ENCODE results near the gene CSTF2T. TPM values are rescaled to one million over a fixed set of nuclear protein-coding genes. Genes with fewer than 3 reads are reported as not detected.

The CSTF2T gene, protein sequence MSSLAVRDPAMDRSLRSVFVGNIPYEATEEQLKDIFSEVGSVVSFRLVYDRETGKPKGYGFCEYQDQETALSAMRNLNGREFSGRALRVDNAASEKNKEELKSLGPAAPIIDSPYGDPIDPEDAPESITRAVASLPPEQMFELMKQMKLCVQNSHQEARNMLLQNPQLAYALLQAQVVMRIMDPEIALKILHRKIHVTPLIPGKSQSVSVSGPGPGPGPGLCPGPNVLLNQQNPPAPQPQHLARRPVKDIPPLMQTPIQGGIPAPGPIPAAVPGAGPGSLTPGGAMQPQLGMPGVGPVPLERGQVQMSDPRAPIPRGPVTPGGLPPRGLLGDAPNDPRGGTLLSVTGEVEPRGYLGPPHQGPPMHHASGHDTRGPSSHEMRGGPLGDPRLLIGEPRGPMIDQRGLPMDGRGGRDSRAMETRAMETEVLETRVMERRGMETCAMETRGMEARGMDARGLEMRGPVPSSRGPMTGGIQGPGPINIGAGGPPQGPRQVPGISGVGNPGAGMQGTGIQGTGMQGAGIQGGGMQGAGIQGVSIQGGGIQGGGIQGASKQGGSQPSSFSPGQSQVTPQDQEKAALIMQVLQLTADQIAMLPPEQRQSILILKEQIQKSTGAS
- 23.3 to 23.9 TPM (median 23.8 TPM) in 3 replicates for total RNA-seq

DNA sequence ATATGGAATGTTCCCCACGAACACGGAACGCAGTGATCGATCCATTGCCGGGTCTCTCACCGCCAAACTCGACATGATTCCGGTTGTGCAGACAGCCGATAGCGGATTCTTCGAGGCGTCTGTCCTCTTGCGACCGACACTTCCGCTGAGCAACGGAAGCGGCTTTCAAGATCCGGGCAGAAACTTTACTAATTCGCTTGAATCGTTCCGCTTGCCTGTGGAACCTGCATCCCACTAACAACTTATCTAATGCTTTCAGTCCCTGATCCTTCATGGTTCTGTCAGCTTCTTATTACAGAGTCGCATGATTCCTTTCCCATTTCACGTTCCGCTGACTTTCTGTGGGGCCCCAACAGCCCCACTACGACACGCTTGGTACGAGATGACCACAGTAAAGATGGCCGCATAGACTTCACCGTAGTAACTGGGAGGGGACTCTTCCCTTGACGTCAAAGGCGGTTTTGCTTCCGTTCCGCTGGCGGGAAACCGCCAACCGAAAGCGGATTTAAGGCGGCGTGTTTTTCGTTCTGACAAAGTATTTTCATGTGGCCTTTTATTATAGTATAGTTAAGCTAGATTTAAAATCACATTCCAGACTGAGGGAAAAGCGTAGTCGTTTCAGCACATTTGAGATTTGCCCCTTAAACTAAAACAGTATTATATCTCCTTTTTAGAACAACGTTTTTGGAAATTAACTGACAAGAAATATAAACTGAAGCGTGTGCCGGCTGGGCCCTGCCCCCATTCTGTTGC, at the start of gene CSTF2T:
CSTF2T (minus strand) TSS at position 121 of the 753 bp plus-strand sequence; CDS start at position 75, 46 bp downstream.
- H3K4me1 Mint-ChIP-seq, result peaks cover 47% of the 10 kb centered on the region
- no peak for TF ChIP-seq CTCF (IDR thresholded peaks at IDR 0.05; ENCODE audit: unreplicated experiment)
- H3K36me3 Mint-ChIP-seq, result peaks cover 11% of the 10 kb centered on the region
- no peaks in the 10 kb centered on the region for H3K9me3 Mint-ChIP-seq
- no peaks in the 10 kb centered on the region for H3K27me3 Mint-ChIP-seq (ENCODE audit: low read depth)
- peak within 1 kb of the TSS; percentile 100 for H3K27ac Mint-ChIP-seq
- peak; percentile 71 to 84 for DNase-seq (ENCODE audit: low spot score in 2 of 2, unreplicated experiment in 2 of 2)
- H3K4me3 Mint-ChIP-seq, result peak within 1 kb of the TSS; percentile 98

DNA sequence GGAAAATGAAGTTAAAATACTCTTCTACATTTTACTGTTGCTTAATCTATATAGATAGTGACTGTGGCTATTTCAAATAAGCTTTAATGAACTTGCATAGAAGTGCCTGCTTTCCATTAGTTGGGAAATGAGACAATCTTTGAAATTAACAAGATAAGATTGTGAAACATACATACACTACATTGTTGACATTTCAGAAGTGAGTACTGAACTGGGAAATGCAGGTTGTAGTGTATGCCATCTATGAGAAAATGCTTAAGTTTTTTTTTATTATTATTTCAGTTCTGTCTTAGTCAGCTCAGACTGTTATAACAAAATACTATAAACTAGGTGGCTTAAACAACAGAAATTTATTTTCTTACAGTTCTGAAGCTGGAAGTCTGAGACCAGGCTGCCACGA, 49.6 kb upstream of the CSTF2T start:
- no peak overlapping the region for H3K4me3 Mint-ChIP-seq
- H3K36me3 Mint-ChIP-seq, result no peaks in the 10 kb centered on the region
- peak overlapping the region; percentile 62 for H3K27ac Mint-ChIP-seq
- no peak for DNase-seq (ENCODE audit: low spot score in 2 of 2, unreplicated experiment in 2 of 2)
- H3K9me3 Mint-ChIP-seq, result no peaks in the 10 kb centered on the region
- H3K27me3 Mint-ChIP-seq (ENCODE audit: low read depth), result no peaks in the 10 kb centered on the region
- H3K4me1 Mint-ChIP-seq, result peaks cover 54% of the 10 kb centered on the region
- TF ChIP-seq CTCF (IDR thresholded peaks at IDR 0.05; ENCODE audit: unreplicated experiment), result no peak

DNA sequence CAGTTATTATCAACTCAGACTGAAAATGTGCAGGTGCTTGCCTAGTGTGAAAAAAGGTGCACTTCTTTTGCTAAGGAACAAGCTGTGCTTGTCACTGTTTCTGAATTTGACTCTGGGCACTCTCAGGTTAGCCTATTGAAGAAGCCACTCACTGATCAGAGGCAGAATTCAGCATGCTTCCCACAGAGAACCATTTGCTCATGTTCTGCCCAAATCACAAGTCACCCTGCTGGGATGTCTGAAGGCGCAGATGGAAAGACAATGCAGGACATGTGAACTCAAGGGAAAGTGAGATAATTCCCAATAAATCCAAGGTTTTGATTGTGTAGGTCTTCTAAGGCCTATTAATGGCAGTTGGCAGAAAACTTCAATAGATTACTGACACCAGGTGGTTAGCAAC, 47.8 kb upstream of the CSTF2T start:
- Mint-ChIP-seq H3K36me3 (no peaks in the 10 kb centered on the region), H3K9me3 (no peaks in the 10 kb centered on the region), H3K27me3 (ENCODE audit: low read depth) (no peaks in the 10 kb centered on the region), H3K4me3 (no peak overlapping the region), H3K27ac (peak overlapping the region; percentile 15), H3K4me1 (peaks cover 53% of the 10 kb centered on the region)
- DNase-seq (ENCODE audit: low spot score in 2 of 2, unreplicated experiment in 2 of 2), result no peak
- TF ChIP-seq CTCF (IDR thresholded peaks at IDR 0.05; ENCODE audit: unreplicated experiment), result no peak

- no peak for DNase-seq (ENCODE audit: low spot score in 2 of 2, unreplicated experiment in 2 of 2)
- no peak for TF ChIP-seq CTCF (IDR thresholded peaks at IDR 0.05; ENCODE audit: unreplicated experiment)
- Mint-ChIP-seq H3K27me3 (ENCODE audit: low read depth) (no peaks in the 10 kb centered on the region), H3K27ac (no peak overlapping the region), H3K9me3 (no peaks in the 10 kb centered on the region), H3K36me3 (no peaks in the 10 kb centered on the region), H3K4me1 (peaks cover 39% of the 10 kb centered on the region), H3K4me3 (no peak overlapping the region)
Measured at GRCh38 chr10:51745397-51745796, 46.0 kb upstream of the CSTF2T start.

- no peak for TF ChIP-seq CTCF (IDR thresholded peaks at IDR 0.05; ENCODE audit: unreplicated experiment)
Measured at GRCh38 chr10:51744235-51745000, 45.0 kb upstream of the CSTF2T start.

More at GRCh38 chr10:51744235-51745000, 45.0 kb upstream of the CSTF2T start:
- H3K9me3 Mint-ChIP-seq, result no peaks in the 10 kb centered on the region
- DNase-seq (ENCODE audit: low spot score in 2 of 2, unreplicated experiment in 2 of 2), result no peak
- H3K27me3 Mint-ChIP-seq (ENCODE audit: low read depth), result no peaks in the 10 kb centered on the region
- H3K4me3 Mint-ChIP-seq, result no peak overlapping the region
- H3K27ac Mint-ChIP-seq, result no peak overlapping the region
- H3K4me1 Mint-ChIP-seq, result peaks cover 33% of the 10 kb centered on the region
- no peaks in the 10 kb centered on the region for H3K36me3 Mint-ChIP-seq

Data from mesothelial cell of epicardium (in vitro differentiated cells).